ENCODE results near the gene COG3.

DNA sequence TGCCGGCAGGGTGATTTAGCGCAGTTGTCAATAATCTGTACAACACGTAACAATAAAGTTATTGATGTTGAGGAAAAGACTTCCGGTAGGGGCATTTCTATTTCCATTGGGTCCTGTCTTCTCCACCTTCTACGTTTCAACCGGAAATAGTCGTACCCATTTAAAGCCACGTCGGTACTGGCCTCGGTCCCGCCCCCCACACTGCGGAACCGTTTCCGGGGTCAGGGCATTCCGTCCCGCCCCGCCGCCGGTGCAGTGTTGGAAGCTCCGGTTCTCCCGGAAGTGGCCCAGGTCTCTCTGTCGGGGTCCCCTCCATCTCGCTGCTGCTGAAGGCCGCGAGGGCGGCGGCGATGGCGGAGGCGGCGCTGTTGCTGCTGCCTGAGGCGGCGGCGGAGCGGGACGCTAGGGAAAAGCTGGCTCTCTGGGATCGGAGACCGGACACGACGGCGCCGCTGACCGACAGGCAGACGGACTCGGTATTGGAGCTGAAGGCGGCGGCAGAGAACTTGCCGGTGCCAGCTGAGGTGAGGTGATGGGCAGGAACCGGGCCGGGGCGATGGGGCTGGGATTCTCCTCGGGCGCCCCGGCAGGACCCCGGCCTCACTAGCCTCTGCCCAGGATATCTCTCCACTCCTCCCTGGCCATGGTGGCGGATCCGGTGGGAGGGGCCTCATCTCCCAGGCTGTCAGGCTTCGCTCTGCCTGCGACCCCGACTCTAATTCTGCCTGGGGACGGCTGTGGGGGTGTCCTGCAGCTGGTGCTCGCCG is at the start of gene COG3:
- TF ChIP-seq, protein P1, sequence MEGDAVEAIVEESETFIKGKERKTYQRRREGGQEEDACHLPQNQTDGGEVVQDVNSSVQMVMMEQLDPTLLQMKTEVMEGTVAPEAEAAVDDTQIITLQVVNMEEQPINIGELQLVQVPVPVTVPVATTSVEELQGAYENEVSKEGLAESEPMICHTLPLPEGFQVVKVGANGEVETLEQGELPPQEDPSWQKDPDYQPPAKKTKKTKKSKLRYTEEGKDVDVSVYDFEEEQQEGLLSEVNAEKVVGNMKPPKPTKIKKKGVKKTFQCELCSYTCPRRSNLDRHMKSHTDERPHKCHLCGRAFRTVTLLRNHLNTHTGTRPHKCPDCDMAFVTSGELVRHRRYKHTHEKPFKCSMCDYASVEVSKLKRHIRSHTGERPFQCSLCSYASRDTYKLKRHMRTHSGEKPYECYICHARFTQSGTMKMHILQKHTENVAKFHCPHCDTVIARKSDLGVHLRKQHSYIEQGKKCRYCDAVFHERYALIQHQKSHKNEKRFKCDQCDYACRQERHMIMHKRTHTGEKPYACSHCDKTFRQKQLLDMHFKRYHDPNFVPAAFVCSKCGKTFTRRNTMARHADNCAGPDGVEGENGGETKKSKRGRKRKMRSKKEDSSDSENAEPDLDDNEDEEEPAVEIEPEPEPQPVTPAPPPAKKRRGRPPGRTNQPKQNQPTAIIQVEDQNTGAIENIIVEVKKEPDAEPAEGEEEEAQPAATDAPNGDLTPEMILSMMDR (IDR thresholded peaks at IDR 0.05), result peak in 2 of 4 experiments; percentile 14 to 65
- peak; percentile 75 for TF ChIP-seq POLR2A (IDR thresholded peaks at IDR 0.05)
